Upper lobe of left lung (tissue), 4 donors: Measurements from ENCODE around the gene GGT6.
A peak's percentile ranks its signal among the peaks of the same experiment; 100 is the strongest.

Experiments
- CTCF ChIP-seq, 6 experiments: fragments of 450-650 bp in 4 of 6; fragments of 200-600 bp in 2 of 6; sonication (generic) in 2 of 6; IDR thresholded peaks; one replicate each; pipeline ENCODE4 v1.5.1; 2016 to 2019; ENCODE audit warnings: antibody characterized with exemption in 6 of 6
- EP300 ChIP-seq, 4 donors: sonication (generic); formaldehyde crosslinking; IDR thresholded peaks; one replicate each; pipeline ENCODE4 v1.5.1; 2017; ENCODE audit warnings: antibody characterized with exemption in 4 of 4, control low read depth in 2 of 4
- POLR2A ChIP-seq, 4 donors: fragments of 450-650 bp; IDR thresholded peaks; one replicate each; pipeline ENCODE4 v1.5.1; 2016 to 2017; ENCODE audit warnings: antibody characterized with exemption in 4 of 4, mild to moderate bottlenecking in 2 of 4
- POLR2AphosphoS5 ChIP-seq, 2 donors: sonication (generic); formaldehyde crosslinking; IDR thresholded peaks; one replicate each; pipeline ENCODE4 v1.5.1; 2017; ENCODE audit warnings: antibody characterized with exemption in 2 of 2

- TF ChIP-seq CTCF (IDR thresholded peaks at IDR 0.05) (peak in 1 of 6 experiments; percentile 18), EP300 (IDR thresholded peaks at IDR 0.05) (no peak), POLR2A (IDR thresholded peaks at IDR 0.05) (no peak), POLR2AphosphoS5 (IDR thresholded peaks at IDR 0.05) (no peak)
Measured at GRCh38 chr17:4541328-4542002, 18.9 kb downstream of the GGT6 start.
